ENCODE measurements around the gene ZGLP1.
A peak's percentile ranks its signal among the peaks of the same experiment; 100 is the strongest.
"Not testable (repeated sequence)": the region's sequence is repeated elsewhere in the genome, so short reads cannot be mapped to it uniquely, and the experiment has no call there.

Gene ZGLP1

GRCh38 chr19:10343495-10343894 is 33.9 kb upstream of the ZGLP1 start:
- DNase-seq (ENCODE audit: low spot score) = no peak
- in situ Hi-C loops (cut with MboI; ENCODE audit: low pct_unique_long_range_greater_than_20kb, low sequenced_read_pairs, unreplicated experiment) = no loop called here
- no peak for TF ChIP-seq CTCF (IDR thresholded peaks at IDR 0.05; ENCODE audit: extremely low read depth, insufficient read depth, missing control alignments)

- in situ Hi-C loops (cut with MboI; ENCODE audit: low pct_unique_long_range_greater_than_20kb, low sequenced_read_pairs, unreplicated experiment) = no loop called here
Measured at GRCh38 chr19:10339977-10340376, 30.4 kb upstream of the ZGLP1 start.

GRCh38 chr19:10339380-10339960 is 29.9 kb upstream of the ZGLP1 start, which contains the start of gene ICAM3:
Gene ICAM3, minus strand, starts transcription at chr19:10339624. Its CDS starts 10 bp downstream, at chr19:10339614.
- in situ Hi-C loops (cut with MboI; ENCODE audit: low pct_unique_long_range_greater_than_20kb, low sequenced_read_pairs, unreplicated experiment) = no loop called here
- TF ChIP-seq CTCF (IDR thresholded peaks at IDR 0.05; ENCODE audit: extremely low read depth, insufficient read depth, missing control alignments) = no peak
- DNase-seq (ENCODE audit: low spot score) = peak; percentile 68

More at GRCh38 chr19:10339977-10340376, 30.4 kb upstream of the ZGLP1 start:
- TF ChIP-seq CTCF (IDR thresholded peaks at IDR 0.05; ENCODE audit: extremely low read depth, insufficient read depth, missing control alignments) = no peak
- DNase-seq (ENCODE audit: low spot score) = no peak

GRCh38 chr19:10338940-10339339 is 29.3 kb upstream of the ZGLP1 start:
- DNase-seq (ENCODE audit: low spot score) = no peak
- TF ChIP-seq CTCF (IDR thresholded peaks at IDR 0.05; ENCODE audit: extremely low read depth, insufficient read depth, missing control alignments) = no peak
- in situ Hi-C loops (cut with MboI; ENCODE audit: low pct_unique_long_range_greater_than_20kb, low sequenced_read_pairs, unreplicated experiment) = no loop called here

GRCh38 chr19:10336725-10337124 is 27.1 kb upstream of the ZGLP1 start:
- DNase-seq (ENCODE audit: low spot score); in situ Hi-C loops (cut with MboI; ENCODE audit: low pct_unique_long_range_greater_than_20kb, low sequenced_read_pairs, unreplicated experiment): not testable (repeated sequence)

GRCh38 chr19:10335352-10335985 is 25.9 kb upstream of the ZGLP1 start:
- DNase-seq (ENCODE audit: low spot score) = no peak
- in situ Hi-C loops (cut with MboI; ENCODE audit: low pct_unique_long_range_greater_than_20kb, low sequenced_read_pairs, unreplicated experiment) = no loop called here
- TF ChIP-seq CTCF (IDR thresholded peaks at IDR 0.05; ENCODE audit: extremely low read depth, insufficient read depth, missing control alignments) = no peak

GRCh38 chr19:10334588-10335351 is 25.2 kb upstream of the ZGLP1 start:
- no peak for DNase-seq (ENCODE audit: low spot score)
- in situ Hi-C loops (cut with MboI; ENCODE audit: low pct_unique_long_range_greater_than_20kb, low sequenced_read_pairs, unreplicated experiment) = no loop called here
- no peak for TF ChIP-seq CTCF (IDR thresholded peaks at IDR 0.05; ENCODE audit: extremely low read depth, insufficient read depth, missing control alignments)

All from GM13977 (cell line).